ENCODE results near the gene GMPR2. TPM values are rescaled to one million over a fixed set of nuclear protein-coding genes. Genes with fewer than 3 reads are reported as not detected.

Gene GMPR2
- total and polyA plus RNA-seq, 2 experiments from 2014 or later: 55.0 to 70.9 TPM

DNA sequence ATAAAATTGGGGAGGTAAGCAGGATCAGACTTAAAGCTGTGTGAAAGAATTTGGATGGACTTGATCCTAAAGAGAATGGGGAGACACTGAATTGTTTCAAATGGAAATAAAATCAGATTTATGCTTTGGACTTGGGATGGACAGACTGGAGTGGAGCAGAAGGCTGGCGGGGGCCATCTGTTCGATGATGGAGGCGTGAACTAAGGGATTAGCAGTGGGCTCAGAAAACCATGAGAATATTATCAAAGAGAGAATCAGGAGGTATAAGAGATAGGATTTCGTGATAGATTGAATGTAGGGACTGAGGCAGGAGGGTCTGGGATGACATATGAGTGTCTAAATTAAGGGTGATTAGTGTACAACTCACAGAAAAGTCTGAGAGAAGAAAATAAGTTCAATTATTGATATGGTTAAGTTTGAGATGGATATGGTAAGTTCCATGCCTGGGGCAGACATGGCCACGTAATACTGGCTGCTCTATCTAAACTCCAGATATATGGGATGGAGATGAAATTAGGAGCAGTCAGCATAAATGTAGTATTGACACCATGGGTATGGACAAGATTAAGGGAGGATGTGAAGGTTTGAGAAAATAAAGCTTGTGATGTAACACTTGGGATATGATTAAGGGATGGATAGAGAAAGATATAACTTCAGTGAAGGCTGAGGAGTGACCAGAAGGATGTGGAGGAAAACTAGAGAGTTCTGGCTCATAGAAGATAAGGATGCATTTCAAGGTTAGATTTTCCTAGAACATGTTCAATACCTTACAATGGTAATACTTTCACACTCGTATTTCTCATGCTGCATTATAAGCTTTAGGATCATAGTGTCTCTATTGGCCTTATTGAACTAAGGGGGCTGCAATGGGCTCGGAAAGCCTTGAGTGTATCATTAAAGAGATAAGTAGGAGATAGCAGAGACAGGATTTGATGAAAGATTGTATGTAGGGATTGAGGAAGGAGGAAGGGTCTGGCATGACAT lies 28.3 kb upstream of the GMPR2 start:
- H3K9me3 ChIP-seq (ENCODE audit: low read depth): no peaks in the 10 kb centered on the region
- H3K9me2 ChIP-seq (ENCODE audit: insufficient read depth): no peaks in the 10 kb centered on the region
- no peaks in the 10 kb centered on the region for H3K27me3 ChIP-seq (replicated peaks; ENCODE audit: insufficient read depth)
- H3F3A ChIP-seq (ENCODE audit: insufficient read depth): no peaks in the 10 kb centered on the region
- no peak for DNase-seq
- WGBS, 2 experiments (ENCODE audit: low coverage in 1 of 2, low lambda C conversion rate in 2 of 2, missing lambda C conversion rate in 2 of 2): 95 to 97% methylated on average over 7 of the region's 7 CpGs
- in situ Hi-C loops (cut with MboI): no loop called here
- H3K79me2 ChIP-seq (ENCODE audit: insufficient read depth): peaks cover 22% of the 10 kb centered on the region
- H4K20me1 ChIP-seq (ENCODE audit: insufficient read depth): no peaks in the 10 kb centered on the region
- no peak overlapping the region for H3K27ac ChIP-seq
- H3K9ac ChIP-seq: no peak overlapping the region
- H3K36me3 ChIP-seq (ENCODE audit: low read depth): peaks cover 4% of the 10 kb centered on the region; the same call in 1 of the 2 replicates
- H2AFZ ChIP-seq: no peak overlapping the region
- no peak overlapping the region for H3K4me3 ChIP-seq
- TF ChIP-seq EZH2 (IDR thresholded peaks at IDR 0.05; ENCODE audit: insufficient read depth, poor library complexity, severe bottlenecking) (no peak), EZH2phosphoT487 (IDR thresholded peaks at IDR 0.05; ENCODE audit: insufficient read depth, low read depth) (no peak)
- H3K4me1 ChIP-seq (ENCODE audit: insufficient read depth): no peaks in the 10 kb centered on the region
- H3K4me2 ChIP-seq (ENCODE audit: unreplicated experiment): no peak overlapping the region

DNA sequence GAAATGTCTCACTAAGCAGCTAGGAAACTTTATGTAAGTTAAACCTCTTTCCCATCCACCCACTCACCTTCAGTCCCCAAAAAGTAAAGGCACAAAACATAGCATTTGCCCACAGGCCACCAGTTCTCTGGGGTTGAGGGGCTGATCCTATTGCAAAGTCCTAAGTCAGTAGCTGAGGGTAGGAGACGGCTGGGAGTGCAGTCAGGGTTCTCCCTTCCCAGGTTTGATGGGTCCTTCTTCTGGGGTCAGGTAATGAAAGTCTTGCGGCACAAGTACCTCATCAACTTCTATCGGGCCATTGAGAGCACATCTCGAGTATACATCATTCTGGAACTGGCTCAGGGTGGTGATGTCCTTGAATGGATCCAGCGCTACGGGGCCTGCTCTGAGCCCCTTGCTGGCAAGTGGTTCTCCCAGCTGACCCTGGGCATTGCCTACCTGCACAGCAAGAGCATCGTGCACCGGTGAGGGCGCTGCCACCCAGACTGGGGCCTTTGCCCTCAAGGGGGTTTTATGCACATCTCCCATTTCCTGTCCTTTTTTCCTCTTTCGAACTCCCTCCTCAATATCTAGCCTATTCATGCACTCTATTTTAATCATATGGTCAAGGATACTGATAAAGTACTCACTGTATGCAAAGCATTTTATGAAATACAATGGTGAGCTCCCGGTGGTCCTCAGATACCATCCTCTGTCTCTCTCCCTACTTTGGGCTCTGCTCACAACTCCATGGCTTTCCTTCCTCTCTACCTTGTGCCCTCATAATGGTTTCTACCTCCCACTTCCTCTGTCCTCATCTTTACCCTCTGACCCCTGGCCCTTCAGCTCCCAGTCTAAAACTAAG lies 26.2 kb upstream of the GMPR2 start:
- 95% methylated on average over 11 of the region's 11 CpGs for WGBS, 2 experiments (ENCODE audit: low coverage in 1 of 2, low lambda C conversion rate in 2 of 2, missing lambda C conversion rate in 2 of 2)
- peaks cover 14% of the 10 kb centered on the region for H3K79me2 ChIP-seq (ENCODE audit: insufficient read depth)
- no peak for DNase-seq
- in situ Hi-C loops (cut with MboI): no loop called here
- H3K4me3 ChIP-seq: no peak overlapping the region
- H3K9ac ChIP-seq: no peak overlapping the region
- H4K20me1 ChIP-seq (ENCODE audit: insufficient read depth): no peaks in the 10 kb centered on the region
- H3K36me3 ChIP-seq (ENCODE audit: low read depth): peaks cover 10% of the 10 kb centered on the region; the same call in 1 of the 2 replicates
- no peaks in the 10 kb centered on the region for H3K9me3 ChIP-seq (ENCODE audit: low read depth)
- H2AFZ ChIP-seq: no peak overlapping the region
- no peaks in the 10 kb centered on the region for H3K27me3 ChIP-seq (replicated peaks; ENCODE audit: insufficient read depth)
- no peaks in the 10 kb centered on the region for H3K9me2 ChIP-seq (ENCODE audit: insufficient read depth)
- no peak for TF ChIP-seq EZH2phosphoT487 (IDR thresholded peaks at IDR 0.05; ENCODE audit: insufficient read depth, low read depth)
- TF ChIP-seq EZH2 (IDR thresholded peaks at IDR 0.05; ENCODE audit: insufficient read depth, poor library complexity, severe bottlenecking): no peak
- no peaks in the 10 kb centered on the region for H3F3A ChIP-seq (ENCODE audit: insufficient read depth)
- H3K4me2 ChIP-seq (ENCODE audit: unreplicated experiment): no peak overlapping the region
- no peaks in the 10 kb centered on the region for H3K4me1 ChIP-seq (ENCODE audit: insufficient read depth)
- H3K27ac ChIP-seq: no peak overlapping the region

DNA sequence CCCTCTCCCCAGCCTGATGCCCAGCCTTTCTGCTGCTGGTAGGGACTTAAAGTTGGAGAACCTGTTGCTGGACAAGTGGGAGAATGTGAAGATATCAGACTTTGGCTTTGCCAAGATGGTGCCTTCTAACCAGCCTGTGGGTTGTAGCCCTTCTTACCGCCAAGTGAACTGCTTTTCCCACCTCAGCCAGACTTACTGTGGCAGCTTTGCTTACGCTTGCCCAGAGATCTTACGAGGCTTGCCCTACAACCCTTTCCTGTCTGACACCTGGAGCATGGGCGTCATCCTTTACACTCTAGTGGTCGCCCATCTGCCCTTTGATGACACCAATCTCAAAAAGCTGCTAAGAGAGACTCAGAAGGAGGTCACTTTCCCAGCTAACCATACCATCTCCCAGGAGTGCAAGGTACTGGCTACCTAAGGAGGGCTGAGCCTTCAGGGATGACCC lies 25.6 kb upstream of the GMPR2 start:
- 98 to 100% methylated on average over 5 of the region's 5 CpGs for WGBS, 2 experiments (ENCODE audit: low coverage in 1 of 2, low lambda C conversion rate in 2 of 2, missing lambda C conversion rate in 2 of 2)
- no peaks in the 10 kb centered on the region for H3F3A ChIP-seq (ENCODE audit: insufficient read depth)
- no peaks in the 10 kb centered on the region for H3K9me2 ChIP-seq (ENCODE audit: insufficient read depth)
- no peak overlapping the region for H2AFZ ChIP-seq
- H3K27me3 ChIP-seq (replicated peaks; ENCODE audit: insufficient read depth): no peaks in the 10 kb centered on the region
- H3K36me3 ChIP-seq (ENCODE audit: low read depth): peaks cover 8% of the 10 kb centered on the region; the same call in 1 of the 2 replicates
- H3K4me1 ChIP-seq (ENCODE audit: insufficient read depth): no peaks in the 10 kb centered on the region; the same call in 1 of the 2 replicates
- DNase-seq: no peak
- H4K20me1 ChIP-seq (ENCODE audit: insufficient read depth): no peaks in the 10 kb centered on the region
- H3K79me2 ChIP-seq (ENCODE audit: insufficient read depth): peaks cover 20% of the 10 kb centered on the region
- H3K4me3 ChIP-seq: no peak overlapping the region
- no peaks in the 10 kb centered on the region for H3K9me3 ChIP-seq (ENCODE audit: low read depth)
- in situ Hi-C loops (cut with MboI): no loop called here
- H3K4me2 ChIP-seq (ENCODE audit: unreplicated experiment): no peak overlapping the region
- TF ChIP-seq EZH2 (IDR thresholded peaks at IDR 0.05; ENCODE audit: insufficient read depth, poor library complexity, severe bottlenecking) (no peak), EZH2phosphoT487 (IDR thresholded peaks at IDR 0.05; ENCODE audit: insufficient read depth, low read depth) (no peak)
- no peak overlapping the region for H3K27ac ChIP-seq
- no peak overlapping the region for H3K9ac ChIP-seq

DNA sequence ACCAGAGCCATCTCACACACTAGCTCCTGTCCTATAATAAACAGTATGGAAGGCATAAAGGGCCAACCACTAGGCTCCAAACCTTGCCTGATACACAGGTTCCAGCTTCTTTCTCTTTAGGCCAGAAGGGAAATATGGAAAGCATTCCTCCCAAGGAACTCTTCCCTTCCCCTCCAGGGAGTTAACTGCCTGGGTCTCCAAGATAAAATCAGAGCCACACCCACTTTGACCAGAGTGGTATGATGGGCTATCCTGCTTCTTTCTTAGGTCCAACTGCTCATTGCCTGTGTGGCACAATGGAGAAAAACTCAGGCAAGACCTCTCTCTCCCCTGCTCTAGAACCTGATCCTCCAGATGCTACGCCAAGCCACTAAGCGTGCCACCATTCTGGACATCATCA lies 25.1 kb upstream of the GMPR2 start:
- WGBS, 2 experiments (ENCODE audit: low coverage in 1 of 2, low lambda C conversion rate in 2 of 2, missing lambda C conversion rate in 2 of 2): 100% methylated on average over 2 of the region's 2 CpGs

More for the DNA sequence above, 25.1 kb upstream of the GMPR2 start:
- Histone ChIP-seq H3K79me2 (ENCODE audit: insufficient read depth) (peaks cover 19% of the 10 kb centered on the region), H3K4me3 (no peak overlapping the region), H2AFZ (no peak overlapping the region), H3K4me2 (ENCODE audit: unreplicated experiment) (no peak overlapping the region), H3K9ac (no peak overlapping the region), H3K4me1 (ENCODE audit: insufficient read depth) (no peaks in the 10 kb centered on the region; the same call in 1 of the 2 replicates), H3K27ac (no peak overlapping the region), H3F3A (ENCODE audit: insufficient read depth) (no peaks in the 10 kb centered on the region), H3K36me3 (ENCODE audit: low read depth) (peaks cover 8% of the 10 kb centered on the region; the same call in 1 of the 2 replicates), H3K9me3 (ENCODE audit: low read depth) (no peaks in the 10 kb centered on the region), H3K9me2 (ENCODE audit: insufficient read depth) (no peaks in the 10 kb centered on the region), H3K27me3 (replicated peaks; ENCODE audit: insufficient read depth) (no peaks in the 10 kb centered on the region), H4K20me1 (ENCODE audit: insufficient read depth) (no peaks in the 10 kb centered on the region)
- no peak for DNase-seq
- in situ Hi-C loops (cut with MboI): no loop called here
- no peak for TF ChIP-seq EZH2 (IDR thresholded peaks at IDR 0.05; ENCODE audit: insufficient read depth, poor library complexity, severe bottlenecking)
- TF ChIP-seq EZH2phosphoT487 (IDR thresholded peaks at IDR 0.05; ENCODE audit: insufficient read depth, low read depth): no peak
